OCI-LY1 (cell line): Measurements from ENCODE around the gene DDX10.

ENCODE experiments used
- H2AFZ ChIP-seq: fragments of 200-600 bp; sonication (generic), shearing (Covaris generic); 2 replicates; pipeline ENCODE4 v1.6.0; 2014; ENCODE audit warnings: antibody characterized with exemption, mild to moderate bottlenecking, low read length
- H3F3A ChIP-seq: fragments of 200-600 bp; sonication (generic), shearing (Covaris generic); 2 replicates; pipeline ENCODE4 v1.6.0; 2014; ENCODE audit warnings: mild to moderate bottlenecking, antibody characterized with exemption, low read length, moderate library complexity; ENCODE audit not compliant: insufficient read depth
- H3K27ac ChIP-seq: fragments of 200-600 bp; sonication (generic); 2 replicates; pipeline ENCODE4 v1.5.1; 2014; ENCODE audit warnings: low read length, mixed run types, mild to moderate bottlenecking, low read depth; ENCODE audit not compliant: poor library complexity, severe bottlenecking
- H3K27me3 ChIP-seq: fragments of 200-600 bp; sonication (generic); 2 replicates; pipeline ENCODE4 v1.6.0; 2014; ENCODE audit warnings: antibody characterized with exemption, mild to moderate bottlenecking, low read length, moderate library complexity; ENCODE audit not compliant: insufficient read depth
- H3K36me3 ChIP-seq: fragments of 200-600 bp; sonication (generic); 2 replicates; pipeline ENCODE4 v1.6.1; 2014; ENCODE audit warnings: mild to moderate bottlenecking, antibody characterized with exemption, low read length, moderate library complexity, mixed read lengths; ENCODE audit not compliant: insufficient read depth
- H3K4me1 ChIP-seq: fragments of 200-600 bp; sonication (generic); 2 replicates; pipeline ENCODE4 v1.5.1; 2014; ENCODE audit warnings: mild to moderate bottlenecking, low read length, moderate library complexity; ENCODE audit not compliant: insufficient read depth, severe bottlenecking
- H3K4me2 ChIP-seq: fragments of 200-600 bp; sonication (generic), shearing (Covaris generic); 2 replicates; pipeline ENCODE4 v1.6.1; 2014; ENCODE audit warnings: low read length
- H3K4me3 ChIP-seq: fragments of 200-600 bp; sonication (generic); 2 replicates; pipeline ENCODE4 v1.5.1; 2014; ENCODE audit warnings: low read length, low read depth, mild to moderate bottlenecking, mixed read lengths; ENCODE audit not compliant: poor library complexity, severe bottlenecking
- H3K79me2 ChIP-seq: fragments of 200-600 bp; shearing (Covaris generic); 2 replicates; pipeline ENCODE4 v1.6.1; 2016; ENCODE audit warnings: mixed run types, low read length, mixed read lengths; ENCODE audit not compliant: insufficient read depth
- H3K9ac ChIP-seq: fragments of 200-600 bp; sonication (generic), shearing (Covaris generic); 2 replicates; pipeline ENCODE4 v1.6.1; 2014; ENCODE audit warnings: mild to moderate bottlenecking, low read length, mixed read lengths
- H3K9me2 ChIP-seq: fragments of 200-600 bp; sonication (generic), shearing (Covaris generic); 2 replicates; pipeline ENCODE4 v1.6.1; 2014; ENCODE audit warnings: low read depth, mild to moderate bottlenecking, low read length, mixed read lengths
- H3K9me3 ChIP-seq: fragments of 200-600 bp; shearing (Covaris generic); 2 replicates; pipeline ENCODE4 v1.6.1; 2014; ENCODE audit warnings: low read length, mixed read lengths
- H4K20me1 ChIP-seq: fragments of 200-600 bp; sonication (generic), shearing (Covaris generic); 2 replicates; pipeline ENCODE4 v1.6.0; 2016; ENCODE audit warnings: mild to moderate bottlenecking, low read length; ENCODE audit not compliant: insufficient read depth
- CTCF ChIP-seq: fragments of 200-600 bp; sonication (generic), shearing (Covaris generic); IDR thresholded peaks from 2 replicates; pipeline ENCODE4 v1.5.1; 2017; ENCODE audit warnings: mild to moderate bottlenecking, antibody characterized with exemption, low read length, moderate library complexity, mixed read lengths
- EZH2 ChIP-seq: fragments of 200-600 bp; sonication (generic), shearing (Covaris generic); IDR thresholded peaks from 2 replicates; pipeline ENCODE4 v1.8.0; 2017; ENCODE audit warnings: borderline replicate concordance, mixed run types, mild to moderate bottlenecking, antibody characterized with exemption, low read length, moderate library complexity, mixed read lengths

Gene DDX10

GRCh38 chr11:108887436-108888238 is 222.8 kb downstream of the DDX10 start:
- Histone ChIP-seq H3K9me3 (no peaks in the 10 kb centered on the region), H3K9ac (no peak overlapping the region), H3K4me2 (no peak overlapping the region), H3F3A (no peaks in the 10 kb centered on the region), H4K20me1 (no peaks in the 10 kb centered on the region), H3K4me1 (no peaks in the 10 kb centered on the region), H3K4me3 (no peak overlapping the region), H3K27ac (no peak overlapping the region), H2AFZ (no peak overlapping the region), H3K27me3 (no peaks in the 10 kb centered on the region), H3K36me3 (no peaks in the 10 kb centered on the region), H3K79me2 (no peaks in the 10 kb centered on the region), H3K9me2 (no peaks in the 10 kb centered on the region)
- TF ChIP-seq CTCF (no peak), EZH2 (no peak)

- no peaks in the 10 kb centered on the region for H3K36me3 ChIP-seq
- no peak overlapping the region for H3K4me3 ChIP-seq
- H4K20me1 ChIP-seq = no peaks in the 10 kb centered on the region
- H3K27ac ChIP-seq = no peak overlapping the region
- H3K27me3 ChIP-seq = no peaks in the 10 kb centered on the region
- H3K4me2 ChIP-seq = no peak overlapping the region
- TF ChIP-seq CTCF = no peak
- TF ChIP-seq EZH2 = no peak
- no peaks in the 10 kb centered on the region for H3K9me3 ChIP-seq
- H3K79me2 ChIP-seq = 0 out of 2 replicates have a peak, but pooled peaks cover 3% of the 10 kb centered on the region
- no peaks in the 10 kb centered on the region for H3K4me1 ChIP-seq
- no peaks in the 10 kb centered on the region for H3K9me2 ChIP-seq
- H3K9ac ChIP-seq = no peak overlapping the region
- H3F3A ChIP-seq = no peaks in the 10 kb centered on the region
- no peak overlapping the region for H2AFZ ChIP-seq
Observed at GRCh38 chr11:108890482-108891105, 225.7 kb downstream of the DDX10 start.

GRCh38 chr11:108891143-108891542 is 226.3 kb downstream of the DDX10 start:
- Histone ChIP-seq H3K4me1 (no peaks in the 10 kb centered on the region), H3K79me2 (0 out of 2 replicates have a peak, but pooled peaks cover 3% of the 10 kb centered on the region), H3K9ac (no peak overlapping the region), H3F3A (no peaks in the 10 kb centered on the region), H3K27ac (no peak overlapping the region), H3K9me2 (no peaks in the 10 kb centered on the region), H3K36me3 (no peaks in the 10 kb centered on the region), H3K4me2 (no peak overlapping the region), H3K4me3 (no peak overlapping the region), H3K9me3 (no peaks in the 10 kb centered on the region), H3K27me3 (no peaks in the 10 kb centered on the region), H4K20me1 (no peaks in the 10 kb centered on the region), H2AFZ (no peak overlapping the region)
- TF ChIP-seq CTCF = no peak
